Measurements from ENCODE around the gene A1CF.
"Not testable (repeated sequence)": the region's sequence is repeated elsewhere in the genome, so short reads cannot be mapped to it uniquely, and the experiment has no call there.

- not testable (repeated sequence) for TF ChIP-seq CTCF (conservative IDR thresholded peaks at IDR 0.05; ENCODE audit: low read depth, low read length); EZH2phosphoT487 (IDR thresholded peaks at IDR 0.05; ENCODE audit: borderline replicate concordance, low read length); EZH2 (IDR thresholded peaks at IDR 0.05; ENCODE audit: low read length, unreplicated experiment)
Measured at GRCh38 chr10:50881046-50881445, 4.4 kb downstream of the A1CF start.
